Choroid plexus epithelial cell (primary cell): Measurements from ENCODE around the gene RYK.
"Not testable (repeated sequence)": the region's sequence is repeated elsewhere in the genome, so short reads cannot be mapped to it uniquely, and the experiment has no call there.

Source experiments
- DNase-seq: peaks from one replicate; pipeline ENCODE4 v3.0.0-alpha.2; 2010; ENCODE audit warnings: low read depth
- H3K4me3 ChIP-seq: 2 replicates; pipeline ENCODE4 v1.5.1; 2011; ENCODE audit warnings: low read depth, mild to moderate bottlenecking, control low read depth, low read length, moderate library complexity
- CTCF ChIP-seq: conservative IDR thresholded peaks from 2 replicates; pipeline ENCODE4 v1.5.1; 2011; ENCODE audit warnings: low read depth, mild to moderate bottlenecking, control low read depth, inconsistent platforms, low read length, moderate library complexity

Gene RYK

DNA sequence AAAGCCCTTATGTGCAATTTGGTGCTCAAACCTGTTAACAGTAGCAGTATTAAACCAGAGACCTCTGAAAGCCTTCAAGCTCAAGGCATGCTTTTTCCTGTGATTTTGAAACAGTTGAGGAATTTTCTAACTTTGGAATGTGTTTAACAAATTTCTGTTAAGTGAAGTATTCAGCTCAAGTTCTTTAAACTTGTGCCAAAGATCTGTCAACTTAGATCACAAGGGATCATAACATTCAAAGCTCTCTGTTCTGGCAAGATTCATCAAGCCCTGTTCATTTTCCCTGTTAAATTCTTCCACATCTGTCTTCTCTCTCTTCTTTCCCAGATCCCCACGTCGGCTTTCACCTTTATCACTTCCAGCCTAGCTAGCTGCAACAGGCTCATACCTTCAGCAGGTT, 28.8 kb upstream of the RYK start:
- H3K4me3 ChIP-seq = no peak overlapping the region
- TF ChIP-seq CTCF = no peak
- peak; percentile 65 for DNase-seq

- H3K4me3 ChIP-seq = no peak overlapping the region
- TF ChIP-seq CTCF = no peak
- no peak for DNase-seq
Observed at GRCh38 chr3:134277066-134277660, 26.5 kb upstream of the RYK start.

GRCh38 chr3:134276086-134276485, 25.4 kb upstream of the RYK start:
- no peak overlapping the region for H3K4me3 ChIP-seq
- no peak for TF ChIP-seq CTCF
- DNase-seq = no peak

GRCh38 chr3:134275110-134275509, 24.5 kb upstream of the RYK start:
- H3K4me3 ChIP-seq, DNase-seq: not testable (repeated sequence)

GRCh38 chr3:134274571-134274970, 23.9 kb upstream of the RYK start:
- H3K4me3 ChIP-seq = no peak overlapping the region
- no peak for TF ChIP-seq CTCF
- no peak for DNase-seq

GRCh38 chr3:134267996-134268395, 17.3 kb upstream of the RYK start:
- no peak overlapping the region for H3K4me3 ChIP-seq
- no peak for DNase-seq
- no peak for TF ChIP-seq CTCF

- no peak overlapping the region for H3K4me3 ChIP-seq
- no peak for DNase-seq
- TF ChIP-seq CTCF = no peak
Observed at GRCh38 chr3:134260987-134261386, 10.3 kb upstream of the RYK start.
